ENCODE data around the gene MPC2. TPM values are rescaled to one million over a fixed set of nuclear protein-coding genes. Genes with fewer than 3 reads are reported as not detected.

Gene MPC2
- total RNA-seq, 1 experiment from 2014 or later = 71.7 TPM

GRCh38 chr1:167881786-167882185, 55.1 kb downstream of the MPC2 start:
- Histone ChIP-seq H3K4me3 (ENCODE audit: low read depth in 2 of 2, low read length in 2 of 2) (no peak overlapping the region), H3K27ac (ENCODE audit: low read length) (no peak overlapping the region), H3K9me3 (ENCODE audit: control insufficient read depth, insufficient read depth, low read depth, low read length) (no peaks in the 10 kb centered on the region), H3K27me3 (ENCODE audit: control insufficient read depth, insufficient read depth, low read length) (no peaks in the 10 kb centered on the region), H3K4me1 (ENCODE audit: control insufficient read depth, insufficient read depth, low read length) (no peaks in the 10 kb centered on the region), H3K36me3 (ENCODE audit: control insufficient read depth, insufficient read depth, low read length) (no peaks in the 10 kb centered on the region)
- ChIA-PET CTCF (no interaction called here), POLR2A (no interaction called here)
- in situ Hi-C loops (cut with HindIII; ENCODE audit: low pct_unique_long_range_greater_than_20kb, low sequenced_read_pairs) = no loop called here
- no TSS peak for BruUV-seq (replicated peaks)
- intact Hi-C loops (cut with micrococcal nuclease; ENCODE audit: unreplicated experiment) = no loop called here
- DNase-seq (ENCODE audit: low read depth, low spot score) (no peak), ATAC-seq (no peak)
- no peak for TF ChIP-seq TCF7L2 (IDR thresholded peaks at IDR 0.05; ENCODE audit: low read depth, low read length)
- no peak for TF ChIP-seq POLR2AphosphoS5 (IDR thresholded peaks at IDR 0.05; ENCODE audit: low read depth, low read length)
- no peak for TF ChIP-seq CTCF (IDR thresholded peaks at IDR 0.05)
- no peak for TF ChIP-seq REST (IDR thresholded peaks at IDR 0.05; ENCODE audit: insufficient read depth in 1 of 2, low read depth in 2 of 2, low read length in 1 of 2)

GRCh38 chr1:167881069-167881468, 55.8 kb downstream of the MPC2 start:
- Histone ChIP-seq H3K27me3 (ENCODE audit: control insufficient read depth, insufficient read depth, low read length) (no peaks in the 10 kb centered on the region), H3K4me1 (ENCODE audit: control insufficient read depth, insufficient read depth, low read length) (no peaks in the 10 kb centered on the region), H3K9me3 (ENCODE audit: control insufficient read depth, insufficient read depth, low read depth, low read length) (no peaks in the 10 kb centered on the region), H3K36me3 (ENCODE audit: control insufficient read depth, insufficient read depth, low read length) (no peaks in the 10 kb centered on the region), H3K27ac (ENCODE audit: low read length) (no peak overlapping the region), H3K4me3 (ENCODE audit: low read depth in 2 of 2, low read length in 2 of 2) (no peak overlapping the region)
- ATAC-seq = no peak
- ChIA-PET CTCF (interaction anchor here (0.6 kb wide), 1 partner anchor 284 kb away, joined by 5 read pairs; no protein-coding TSS in a partner anchor), POLR2A (no interaction called here)
- intact Hi-C loops (cut with micrococcal nuclease; ENCODE audit: unreplicated experiment) = no loop called here
- no peak for TF ChIP-seq TCF7L2 (IDR thresholded peaks at IDR 0.05; ENCODE audit: low read depth, low read length)
- no peak for TF ChIP-seq SIN3A (IDR thresholded peaks at IDR 0.05; ENCODE audit: borderline replicate concordance, insufficient read depth, low read depth, low read length)
- no peak for TF ChIP-seq POLR2AphosphoS5 (IDR thresholded peaks at IDR 0.05; ENCODE audit: low read depth, low read length)
- TF ChIP-seq CTCF (IDR thresholded peaks at IDR 0.05) = no peak
- no peak for TF ChIP-seq REST (IDR thresholded peaks at IDR 0.05; ENCODE audit: insufficient read depth in 1 of 2, low read depth in 2 of 2, low read length in 1 of 2)
- in situ Hi-C loops (cut with HindIII; ENCODE audit: low pct_unique_long_range_greater_than_20kb, low sequenced_read_pairs) = no loop called here
- BruUV-seq (replicated peaks) = no TSS peak
- no peak for DNase-seq (ENCODE audit: low read depth, low spot score)

Data from Panc1 (cell line).